Tibial artery (tissue), 4 donors: Measurements from ENCODE around the gene USP49.

Experiments
- DNase-seq, 2 donors: peaks; one replicate each; pipeline ENCODE4 v3.0.0-alpha.2; 2019
- H3K27ac ChIP-seq, 2 donors: fragments of 200-600 bp; sonication (generic) in 1 of 2; 1 replicate in 1 of 2; 2 replicates in 1 of 2; pipeline ENCODE4 v1.5.1; 2018 to 2019; ENCODE audit warnings: mild to moderate bottlenecking in 1 of 2
- H3K27me3 ChIP-seq, 2 donors: fragments of 200-600 bp; sonication (generic) in 1 of 2; one replicate each; pipeline versions ENCODE4 v1.5.1 to v1.6.0; 2016 to 2019
- H3K36me3 ChIP-seq, 3 donors: fragments of 200-600 bp; sonication (generic) in 2 of 3; one replicate each; pipeline ENCODE4 v1.5.1; 2016 to 2019; ENCODE audit warnings: mild to moderate bottlenecking in 2 of 3
- H3K4me1 ChIP-seq, 4 donors: fragments of 200-600 bp; sonication (generic) in 2 of 4; 1 replicate in 3 of 4; 2 replicates in 1 of 4; pipeline ENCODE4 v1.5.1; 2016 to 2019
- H3K4me3 ChIP-seq, 2 donors: fragments of 200-600 bp; sonication (generic) in 1 of 2; 1 replicate in 1 of 2; 2 replicates in 1 of 2; pipeline ENCODE4 v1.5.1; 2018 to 2019; ENCODE audit warnings: mild to moderate bottlenecking in 2 of 2
- H3K9me3 ChIP-seq, 3 donors: fragments of 200-600 bp; sonication (generic) in 1 of 3; one replicate each; pipeline ENCODE4 v1.5.1; 2016 to 2019
- CTCF ChIP-seq, 2 experiments: fragments of 200-600 bp in 1 of 2; fragments of 450-650 bp in 1 of 2; IDR thresholded peaks; one replicate each; pipeline ENCODE4 v1.5.1; 2017 to 2019; ENCODE audit warnings: antibody characterized with exemption in 2 of 2, mild to moderate bottlenecking in 1 of 2, moderate library complexity in 1 of 2
- intact Hi-C: fragments of 100-400 bp; cut with DNase I; formaldehyde crosslinking; loops from one replicate; pipeline ENCODE4 v1.15.0; 2023; ENCODE audit warnings: low total_unique reads

Gene USP49

GRCh38 chr6:41922154-41922553 is 27.0 kb upstream of the USP49 start:
- no peak for DNase-seq
- H3K9me3 ChIP-seq: no peaks in the 10 kb centered on the region
- H3K27me3 ChIP-seq: no peaks in the 10 kb centered on the region
- H3K36me3 ChIP-seq: peaks cover under 1 to 12% (median 1%) of the 10 kb centered on the region in 3 donors
- peaks cover 0 to 51% (median 38%) of the 10 kb centered on the region in 4 donors for H3K4me1 ChIP-seq
- intact Hi-C loops: loop anchor here (5.0 kb wide), 1 partner anchor 120 kb away; no protein-coding TSS in a partner anchor
- peak overlapping the region; percentile 80 to 81 for H3K4me3 ChIP-seq
- peak overlapping the region in 1 of 2 donors; percentile 87 for H3K27ac ChIP-seq
- no peak for TF ChIP-seq CTCF (IDR thresholded peaks at IDR 0.05)

- no peak for TF ChIP-seq CTCF (IDR thresholded peaks at IDR 0.05)
- peak overlapping the region; percentile 80 to 81 for H3K4me3 ChIP-seq
- H3K27ac ChIP-seq: peak overlapping the region; percentile 87 to 93
- intact Hi-C loops: loop anchor here (5.0 kb wide), 1 partner anchor 121 kb away; no protein-coding TSS in a partner anchor
- H3K9me3 ChIP-seq: no peaks in the 10 kb centered on the region
- peaks cover 0 to 13% (median 1%) of the 10 kb centered on the region in 3 donors for H3K36me3 ChIP-seq
- H3K4me1 ChIP-seq: peaks cover 0 to 56% (median 38%) of the 10 kb centered on the region in 4 donors
- H3K27me3 ChIP-seq: no peaks in the 10 kb centered on the region
- DNase-seq: no peak
These were observed 26.5 kb upstream of the USP49 start for GRCh38 chr6:41921712-41921998.

GRCh38 chr6:41920921-41921711 is 25.9 kb upstream of the USP49 start, which contains the start of the genes BYSL and MED20:
Gene BYSL (plus strand): TSS chr6:41921499. CDS start chr6:41921563, 64 bp downstream.
Gene MED20 (minus strand): TSS chr6:41921139. CDS start chr6:41921018, 121 bp downstream.
- no peaks in the 10 kb centered on the region for H3K9me3 ChIP-seq
- H3K27ac ChIP-seq: peak within 1 kb of the TSS; percentile 87 to 93
- peak within 1 kb of the TSS; percentile 80 to 81 for H3K4me3 ChIP-seq
- H3K36me3 ChIP-seq: peaks cover 0 to 18% (median 6%) of the 10 kb centered on the region in 3 donors
- peak; percentile 96 to 98 for TF ChIP-seq CTCF (IDR thresholded peaks at IDR 0.05)
- no peaks in the 10 kb centered on the region for H3K27me3 ChIP-seq
- H3K4me1 ChIP-seq: peaks cover 0 to 56% (median 38%) of the 10 kb centered on the region in 4 donors
- intact Hi-C loops: loop anchor here (1.0 to 5.0 kb wide), 2 partner anchors 121 to 134 kb away; partner anchors contain the start of gene TOMM6
- DNase-seq: peak; percentile 92 to 94

GRCh38 chr6:41917528-41917927 is 22.4 kb upstream of the USP49 start:
- H3K4me1 ChIP-seq: peaks cover 0 to 43% (median 27%) of the 10 kb centered on the region in 4 donors
- no peaks in the 10 kb centered on the region for H3K9me3 ChIP-seq
- no peaks in the 10 kb centered on the region for H3K27me3 ChIP-seq
- peaks cover 29 to 48% (median 29%) of the 10 kb centered on the region in 3 donors for H3K36me3 ChIP-seq
- H3K4me3 ChIP-seq: no peak overlapping the region
- H3K27ac ChIP-seq: peak overlapping the region in 1 of 2 donors; percentile 24
- no peak for TF ChIP-seq CTCF (IDR thresholded peaks at IDR 0.05)
- intact Hi-C loops: no loop called here
- DNase-seq: no peak

GRCh38 chr6:41914869-41915530 is 19.8 kb upstream of the USP49 start:
- no peak overlapping the region for H3K27ac ChIP-seq
- intact Hi-C loops: no loop called here
- no peak for TF ChIP-seq CTCF (IDR thresholded peaks at IDR 0.05)
- peaks cover 0 to 27% (median 12%) of the 10 kb centered on the region in 4 donors for H3K4me1 ChIP-seq
- H3K27me3 ChIP-seq: no peaks in the 10 kb centered on the region
- H3K4me3 ChIP-seq: no peak overlapping the region
- DNase-seq: no peak
- no peaks in the 10 kb centered on the region for H3K9me3 ChIP-seq
- peaks cover 29 to 59% (median 32%) of the 10 kb centered on the region in 3 donors for H3K36me3 ChIP-seq
